ENCODE results near the gene ZNF182. TPM values are rescaled to one million over a fixed set of nuclear protein-coding genes. Genes with fewer than 3 reads are reported as not detected.
"Not testable (repeated sequence)": the region's sequence is repeated elsewhere in the genome, so short reads cannot be mapped to it uniquely, and the experiment has no call there.

Gene ZNF182
- total and polyA plus RNA-seq, 5 donors from 2014 or later: 3.0 to 7.1 (median 4.7) TPM

- no peaks in the 10 kb centered on the region for H3K36me3 Mint-ChIP-seq
- no peak overlapping the region for H3K4me3 Mint-ChIP-seq
- Histone ChIP-seq H3K9me3 (ENCODE audit: control insufficient read depth in 2 of 2, low read length in 2 of 2) (peaks cover 0 to 2% of the 10 kb centered on the region in 2 experiments), H3K27ac (ENCODE audit: insufficient read depth, low read length, poor library complexity, severe bottlenecking) (no peak overlapping the region), H3K4me1 (ENCODE audit: control insufficient read depth, insufficient read depth, low read length, poor library complexity, severe bottlenecking) (no peaks in the 10 kb centered on the region), H3K36me3 (ENCODE audit: control insufficient read depth, insufficient read depth, low read length) (no peaks in the 10 kb centered on the region), H3K4me3 (ENCODE audit: low read depth, low read length) (no peak overlapping the region), H3K27me3 (ENCODE audit: control insufficient read depth, insufficient read depth, low read length) (no peaks in the 10 kb centered on the region)
- H3K27me3 Mint-ChIP-seq: no peaks in the 10 kb centered on the region
- H3K27ac Mint-ChIP-seq: no peak overlapping the region
- peaks cover 0 to 8% (median 0%) of the 10 kb centered on the region in 7 donors for H3K9me3 Mint-ChIP-seq
- DNase-seq (no peak), ATAC-seq (ENCODE audit: low read depth in 2 of 2) (no peak)
- H3K4me1 Mint-ChIP-seq: no peaks in the 10 kb centered on the region
Observed at GRCh38 chrX:47960406-47960805, 43.4 kb downstream of the ZNF182 start.

- Mint-ChIP-seq H3K4me1 (no peaks in the 10 kb centered on the region), H3K27ac (no peak overlapping the region), H3K4me3 (no peak overlapping the region), H3K9me3 (peaks cover 0 to 5% (median 0%) of the 10 kb centered on the region in 7 donors), H3K27me3 (no peaks in the 10 kb centered on the region), H3K36me3 (no peaks in the 10 kb centered on the region)
- no peaks in the 10 kb centered on the region for H3K36me3 ChIP-seq (ENCODE audit: control insufficient read depth, insufficient read depth, low read length)
- no peaks in the 10 kb centered on the region for H3K27me3 ChIP-seq (ENCODE audit: control insufficient read depth, insufficient read depth, low read length)
- ATAC-seq (ENCODE audit: low read depth in 2 of 2) (peak in 1 of 2 donors; percentile 50), DNase-seq (peak in 1 of 3 donors; percentile 10)
- H3K4me3 ChIP-seq (ENCODE audit: low read depth, low read length): no peak overlapping the region
- no peaks in the 10 kb centered on the region for H3K4me1 ChIP-seq (ENCODE audit: control insufficient read depth, insufficient read depth, low read length, poor library complexity, severe bottlenecking)
- H3K9me3 ChIP-seq (ENCODE audit: control insufficient read depth in 2 of 2, low read length in 2 of 2): no peaks in the 10 kb centered on the region
- no peak overlapping the region for H3K27ac ChIP-seq (ENCODE audit: insufficient read depth, low read length, poor library complexity, severe bottlenecking)
Observed at GRCh38 chrX:47958761-47959342, 44.9 kb downstream of the ZNF182 start.

GRCh38 chrX:47958206-47958605 is 45.6 kb downstream of the ZNF182 start:
- H3K4me1 Mint-ChIP-seq; H3K4me3 ChIP-seq (ENCODE audit: low read depth, low read length); H3K36me3 ChIP-seq (ENCODE audit: control insufficient read depth, insufficient read depth, low read length); ATAC-seq (ENCODE audit: low read depth in 2 of 2); DNase-seq; H3K4me3 Mint-ChIP-seq; H3K27me3 ChIP-seq (ENCODE audit: control insufficient read depth, insufficient read depth, low read length); H3K27ac ChIP-seq (ENCODE audit: insufficient read depth, low read length, poor library complexity, severe bottlenecking); H3K4me1 ChIP-seq (ENCODE audit: control insufficient read depth, insufficient read depth, low read length, poor library complexity, severe bottlenecking); H3K9me3 Mint-ChIP-seq; H3K27ac Mint-ChIP-seq; H3K27me3 Mint-ChIP-seq; H3K36me3 Mint-ChIP-seq; H3K9me3 ChIP-seq (ENCODE audit: control insufficient read depth in 2 of 2, low read length in 2 of 2): not testable (repeated sequence)

- H3K36me3 ChIP-seq (ENCODE audit: control insufficient read depth, insufficient read depth, low read length): no peaks in the 10 kb centered on the region
- H3K9me3 ChIP-seq (ENCODE audit: control insufficient read depth in 2 of 2, low read length in 2 of 2): peaks cover 0 to 3% of the 10 kb centered on the region in 2 experiments
- H3K9me3 Mint-ChIP-seq: peaks cover 0 to 8% (median 2%) of the 10 kb centered on the region in 7 donors
- no peak overlapping the region for H3K4me3 ChIP-seq (ENCODE audit: low read depth, low read length)
- no peaks in the 10 kb centered on the region for H3K4me1 Mint-ChIP-seq
- H3K27ac ChIP-seq (ENCODE audit: insufficient read depth, low read length, poor library complexity, severe bottlenecking): no peak overlapping the region
- H3K4me3 Mint-ChIP-seq: no peak overlapping the region
- DNase-seq: no peak
- no peaks in the 10 kb centered on the region for H3K4me1 ChIP-seq (ENCODE audit: control insufficient read depth, insufficient read depth, low read length, poor library complexity, severe bottlenecking)
- H3K36me3 Mint-ChIP-seq: no peaks in the 10 kb centered on the region
- H3K27me3 ChIP-seq (ENCODE audit: control insufficient read depth, insufficient read depth, low read length): no peaks in the 10 kb centered on the region
- H3K27me3 Mint-ChIP-seq: no peaks in the 10 kb centered on the region
- ATAC-seq (ENCODE audit: low read depth in 2 of 2): no peak
- no peak overlapping the region for H3K27ac Mint-ChIP-seq
Observed at GRCh38 chrX:47956016-47956415, 47.8 kb downstream of the ZNF182 start.

GRCh38 chrX:47955295-47955694 is 48.5 kb downstream of the ZNF182 start:
- H3K27me3 Mint-ChIP-seq; H3K36me3 ChIP-seq (ENCODE audit: control insufficient read depth, insufficient read depth, low read length); H3K27ac ChIP-seq (ENCODE audit: insufficient read depth, low read length, poor library complexity, severe bottlenecking); H3K4me3 Mint-ChIP-seq; H3K27me3 ChIP-seq (ENCODE audit: control insufficient read depth, insufficient read depth, low read length); H3K4me1 Mint-ChIP-seq; ATAC-seq (ENCODE audit: low read depth in 2 of 2); DNase-seq; H3K27ac Mint-ChIP-seq; H3K36me3 Mint-ChIP-seq; H3K9me3 ChIP-seq (ENCODE audit: control insufficient read depth in 2 of 2, low read length in 2 of 2); H3K4me3 ChIP-seq (ENCODE audit: low read depth, low read length); H3K4me1 ChIP-seq (ENCODE audit: control insufficient read depth, insufficient read depth, low read length, poor library complexity, severe bottlenecking): not testable (repeated sequence)
- peaks cover 0 to 14% (median 5%) of the 10 kb centered on the region in 7 donors for H3K9me3 Mint-ChIP-seq

- Mint-ChIP-seq H3K36me3 (no peaks in the 10 kb centered on the region), H3K9me3 (peaks cover 0 to 9% (median 0%) of the 10 kb centered on the region in 7 donors), H3K27me3 (peaks cover 8% of the 10 kb centered on the region), H3K4me3 (no peak overlapping the region), H3K4me1 (peaks cover 0 to under 1% (median 0%) of the 10 kb centered on the region in 4 donors), H3K27ac (no peak overlapping the region)
- DNase-seq (no peak), ATAC-seq (ENCODE audit: low read depth in 2 of 2) (no peak)
- no peak overlapping the region for H3K4me3 ChIP-seq (ENCODE audit: low read depth, low read length)
- no peaks in the 10 kb centered on the region for H3K4me1 ChIP-seq (ENCODE audit: control insufficient read depth, insufficient read depth, low read length, poor library complexity, severe bottlenecking)
- H3K9me3 ChIP-seq (ENCODE audit: control insufficient read depth in 2 of 2, low read length in 2 of 2): no peaks in the 10 kb centered on the region
- H3K27ac ChIP-seq (ENCODE audit: insufficient read depth, low read length, poor library complexity, severe bottlenecking): no peak overlapping the region
- no peaks in the 10 kb centered on the region for H3K27me3 ChIP-seq (ENCODE audit: control insufficient read depth, insufficient read depth, low read length)
- H3K36me3 ChIP-seq (ENCODE audit: control insufficient read depth, insufficient read depth, low read length): no peaks in the 10 kb centered on the region
Observed at GRCh38 chrX:47941423-47941822, 62.4 kb downstream of the ZNF182 start.

- H3K9me3 Mint-ChIP-seq: peaks cover 0 to 9% (median 1%) of the 10 kb centered on the region in 7 donors
- H3K27ac Mint-ChIP-seq: no peak overlapping the region
Observed at GRCh38 chrX:47940448-47940847, 63.3 kb downstream of the ZNF182 start.

GRCh38 chrX:47936940-47937317 is 66.9 kb downstream of the ZNF182 start:
- H3K4me1 ChIP-seq (ENCODE audit: control insufficient read depth, insufficient read depth, low read length, poor library complexity, severe bottlenecking): no peaks in the 10 kb centered on the region
- ATAC-seq (ENCODE audit: low read depth in 2 of 2): no peak
- no peak overlapping the region for H3K27ac Mint-ChIP-seq
- peaks cover 0 to 3% (median 1%) of the 10 kb centered on the region in 7 donors for H3K9me3 Mint-ChIP-seq
- peaks cover 0 to 4% (median 0%) of the 10 kb centered on the region in 4 donors for H3K4me1 Mint-ChIP-seq
- H3K27me3 ChIP-seq (ENCODE audit: control insufficient read depth, insufficient read depth, low read length): no peaks in the 10 kb centered on the region
- no peak overlapping the region for H3K4me3 ChIP-seq (ENCODE audit: low read depth, low read length)
- peaks cover under 1% of the 10 kb centered on the region for H3K27me3 Mint-ChIP-seq
- DNase-seq: no peak
- H3K36me3 ChIP-seq (ENCODE audit: control insufficient read depth, insufficient read depth, low read length): no peaks in the 10 kb centered on the region
- H3K36me3 Mint-ChIP-seq: no peaks in the 10 kb centered on the region
- no peaks in the 10 kb centered on the region for H3K9me3 ChIP-seq (ENCODE audit: control insufficient read depth in 2 of 2, low read length in 2 of 2)
- peak overlapping the region in 2 of 4 donors; percentile 77 to 85 for H3K4me3 Mint-ChIP-seq
- no peak overlapping the region for H3K27ac ChIP-seq (ENCODE audit: insufficient read depth, low read length, poor library complexity, severe bottlenecking)

More at GRCh38 chrX:47940448-47940847, 63.3 kb downstream of the ZNF182 start:
- DNase-seq (no peak), ATAC-seq (ENCODE audit: low read depth in 2 of 2) (no peak)
- Histone ChIP-seq H3K27me3 (ENCODE audit: control insufficient read depth, insufficient read depth, low read length) (no peaks in the 10 kb centered on the region), H3K36me3 (ENCODE audit: control insufficient read depth, insufficient read depth, low read length) (no peaks in the 10 kb centered on the region), H3K27ac (ENCODE audit: insufficient read depth, low read length, poor library complexity, severe bottlenecking) (no peak overlapping the region), H3K4me1 (ENCODE audit: control insufficient read depth, insufficient read depth, low read length, poor library complexity, severe bottlenecking) (no peaks in the 10 kb centered on the region), H3K9me3 (ENCODE audit: control insufficient read depth in 2 of 2, low read length in 2 of 2) (no peaks in the 10 kb centered on the region), H3K4me3 (ENCODE audit: low read depth, low read length) (no peak overlapping the region)
- peaks cover 8% of the 10 kb centered on the region for H3K27me3 Mint-ChIP-seq
- H3K4me3 Mint-ChIP-seq: no peak overlapping the region
- H3K36me3 Mint-ChIP-seq: no peaks in the 10 kb centered on the region
- H3K4me1 Mint-ChIP-seq: peaks cover 0 to 4% (median 0%) of the 10 kb centered on the region in 4 donors
